Fibroblast of pulmonary artery (primary cell): ENCODE data around the gene ANO8.
A peak's percentile ranks its signal among the peaks of the same experiment; 100 is the strongest.

Experiments used
- DNase-seq: peaks from one replicate; pipeline ENCODE4 v3.0.0-alpha.2; 2010; ENCODE audit warnings: low read depth
- H3K4me3 ChIP-seq: replicated peaks from 2 replicates; pipeline ENCODE4 v1.5.1; 2011; ENCODE audit warnings: low read depth, mild to moderate bottlenecking, control low read depth, low read length, moderate library complexity
- CTCF ChIP-seq: IDR thresholded peaks from 2 replicates; pipeline ENCODE4 v1.5.1; 2011; ENCODE audit warnings: mild to moderate bottlenecking, control low read depth, low read length, inconsistent platforms; ENCODE audit errors: missing control alignments

Gene ANO8

GRCh38 chr19:17341845-17342244, 7.2 kb upstream of the ANO8 start:
- DNase-seq = no peak
- TF ChIP-seq CTCF = no peak
- H3K4me3 ChIP-seq = no peak overlapping the region

GRCh38 chr19:17341386-17341785, 6.7 kb upstream of the ANO8 start:
- no peak overlapping the region for H3K4me3 ChIP-seq
- TF ChIP-seq CTCF = no peak
- no peak for DNase-seq

- H3K4me3 ChIP-seq = no peak overlapping the region
These were observed 6.3 kb upstream of the ANO8 start for GRCh38 chr19:17340871-17341357.

GRCh38 chr19:17340302-17340870, 5.7 kb upstream of the ANO8 start:
- TF ChIP-seq CTCF = no peak
- no peak for DNase-seq
- no peak overlapping the region for H3K4me3 ChIP-seq

More at GRCh38 chr19:17340871-17341357, 6.3 kb upstream of the ANO8 start:
- TF ChIP-seq CTCF = no peak
- no peak for DNase-seq

GRCh38 chr19:17339088-17339741, 4.6 kb upstream of the ANO8 start:
- H3K4me3 ChIP-seq = no peak overlapping the region
- TF ChIP-seq CTCF = no peak
- no peak for DNase-seq

- peak overlapping the region; percentile 95 for H3K4me3 ChIP-seq
- no peak for TF ChIP-seq CTCF
- DNase-seq = no peak
These were observed 3.9 kb upstream of the ANO8 start for GRCh38 chr19:17338433-17339078.
